Measurements from ENCODE around the gene PEX13. TPM values are rescaled to one million over a fixed set of nuclear protein-coding genes. Genes with fewer than 3 reads are reported as not detected.
"Not testable (repeated sequence)": the region's sequence is repeated elsewhere in the genome, so short reads cannot be mapped to it uniquely, and the experiment has no call there.

Gene PEX13
- total RNA-seq, 1 experiment from 2014 or later = 36.1 TPM

DNA sequence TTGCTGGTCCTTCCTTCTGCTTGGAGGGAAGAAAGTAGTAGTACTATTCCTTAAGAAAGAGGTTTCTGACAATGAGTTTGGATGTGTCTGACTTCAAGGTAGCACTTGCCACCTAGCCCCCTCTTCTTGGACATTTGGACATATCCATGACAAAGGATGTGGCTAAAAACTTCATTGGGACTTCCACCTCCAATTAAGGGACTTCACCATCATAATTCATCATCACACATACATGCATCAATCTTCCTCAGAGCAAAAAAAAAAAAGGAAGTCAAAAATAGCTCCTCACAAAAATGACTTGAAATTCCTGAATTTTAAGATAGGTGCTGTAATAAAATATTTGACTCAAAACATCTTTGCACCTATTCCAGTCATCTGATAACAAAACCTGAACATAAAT, 23.4 kb upstream of the PEX13 start:
- no peak for DNase-seq
- H3K36me3 ChIP-seq = no peaks in the 10 kb centered on the region
- H3K27me3 ChIP-seq = no peaks in the 10 kb centered on the region
- no peak overlapping the region for H3K4me3 ChIP-seq
- no peaks in the 10 kb centered on the region; the same call in 1 of the 2 replicates for H3K9me3 ChIP-seq

DNA sequence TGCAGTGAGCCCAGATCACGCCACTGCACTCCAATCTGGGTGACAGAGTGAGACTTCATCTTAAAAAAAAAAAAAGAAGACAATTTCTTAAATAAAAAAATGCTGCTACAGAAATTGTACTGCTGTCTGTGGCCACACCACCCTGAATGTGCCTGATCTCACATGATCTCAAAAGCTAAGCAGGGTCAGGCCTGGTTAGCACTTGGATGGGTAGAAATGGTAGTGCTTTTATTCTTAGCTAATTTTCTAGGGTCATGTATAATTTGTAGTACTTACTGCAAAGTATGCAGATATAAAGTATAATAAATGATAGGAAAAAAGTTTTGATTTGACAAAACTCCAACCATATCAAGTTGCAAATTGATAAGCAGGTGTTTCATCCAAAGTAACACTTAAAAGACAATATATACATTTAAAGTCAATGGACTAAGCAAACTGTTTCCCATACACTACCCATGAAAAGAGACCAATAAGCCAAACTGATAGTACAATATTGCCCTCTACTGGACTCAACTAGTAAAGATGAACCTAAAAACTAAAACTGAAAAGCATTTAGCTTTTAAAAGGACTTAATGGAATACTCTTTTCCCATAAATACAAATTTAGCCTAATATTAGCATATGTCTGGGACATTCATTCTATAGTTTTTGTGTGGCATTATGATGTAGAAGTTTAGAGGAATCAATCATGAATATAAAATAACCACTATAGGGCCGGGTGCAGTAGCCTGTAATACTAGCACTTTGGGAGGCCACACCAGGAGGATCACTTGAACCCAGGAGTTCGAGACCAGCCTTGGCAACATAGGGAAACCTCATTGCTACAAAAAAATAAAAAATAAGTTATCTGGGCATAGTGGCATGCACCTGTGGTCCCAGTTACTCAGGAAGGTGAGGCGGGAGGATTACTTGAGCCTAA, 18.6 kb upstream of the PEX13 start:
- Histone ChIP-seq H3K27me3 (no peaks in the 10 kb centered on the region), H3K4me3 (no peak overlapping the region), H3K36me3 (no peaks in the 10 kb centered on the region), H3K9me3 (0 out of 2 replicates have a peak, but pooled peaks cover 3% of the 10 kb centered on the region)
- DNase-seq = no peak

DNA sequence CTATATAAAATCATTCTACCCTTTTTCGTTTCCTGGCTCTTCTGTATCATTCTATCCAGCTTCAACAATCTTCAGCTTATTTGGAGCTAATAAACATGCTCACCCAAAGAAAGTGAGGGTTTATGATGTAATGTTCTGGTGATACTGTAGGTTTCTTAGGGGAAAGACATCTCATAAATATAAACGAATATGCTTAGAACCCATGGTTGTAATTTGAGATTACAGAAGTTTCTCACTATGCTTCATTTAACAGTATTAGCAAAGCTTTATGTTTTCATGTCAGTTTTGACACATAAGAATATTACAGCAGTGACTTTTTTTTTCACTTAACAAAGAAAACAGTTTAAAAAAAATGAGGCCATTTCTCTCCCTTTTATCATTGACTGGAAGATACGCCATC, 11.8 kb upstream of the PEX13 start:
- no peaks in the 10 kb centered on the region; the same call in 1 of the 2 replicates for H3K36me3 ChIP-seq
- no peaks in the 10 kb centered on the region for H3K27me3 ChIP-seq
- H3K4me3 ChIP-seq = no peak overlapping the region
- no peak for DNase-seq
- 0 out of 2 replicates have a peak, but pooled peaks cover 3% of the 10 kb centered on the region for H3K9me3 ChIP-seq

DNA sequence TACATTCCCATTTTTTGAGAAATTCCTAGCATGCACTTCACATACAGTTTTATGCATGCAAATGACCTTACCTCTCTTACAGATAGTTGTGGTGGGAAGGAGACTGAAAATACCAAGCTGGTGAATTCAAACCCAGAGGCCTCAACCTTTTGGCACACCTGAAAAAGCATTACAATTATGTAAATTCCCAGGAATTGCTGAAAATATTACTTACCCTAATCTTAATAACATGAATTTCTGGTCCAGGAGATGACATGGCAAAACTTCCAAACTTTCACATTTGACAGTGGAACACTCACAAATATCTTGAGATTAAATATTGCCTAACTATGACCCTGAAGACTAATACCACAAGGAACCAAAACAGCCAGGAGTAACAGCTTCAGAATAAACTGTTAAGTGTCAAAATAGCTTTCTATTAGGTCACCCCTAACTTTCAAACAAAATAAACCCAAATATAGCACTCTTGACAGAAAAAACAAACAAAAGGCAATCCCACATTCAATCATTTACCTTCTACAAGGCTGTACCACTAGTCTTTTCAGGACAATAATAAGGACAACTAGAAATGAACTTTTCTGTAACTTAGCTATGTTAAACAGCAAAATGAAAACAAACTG, 10.9 kb upstream of the PEX13 start:
- H3K9me3 ChIP-seq = 0 out of 2 replicates have a peak, but pooled peaks cover 3% of the 10 kb centered on the region
- H3K36me3 ChIP-seq = no peaks in the 10 kb centered on the region; the same call in 1 of the 2 replicates
- H3K4me3 ChIP-seq = no peak overlapping the region
- H3K27me3 ChIP-seq = no peaks in the 10 kb centered on the region
- DNase-seq = no peak

DNA sequence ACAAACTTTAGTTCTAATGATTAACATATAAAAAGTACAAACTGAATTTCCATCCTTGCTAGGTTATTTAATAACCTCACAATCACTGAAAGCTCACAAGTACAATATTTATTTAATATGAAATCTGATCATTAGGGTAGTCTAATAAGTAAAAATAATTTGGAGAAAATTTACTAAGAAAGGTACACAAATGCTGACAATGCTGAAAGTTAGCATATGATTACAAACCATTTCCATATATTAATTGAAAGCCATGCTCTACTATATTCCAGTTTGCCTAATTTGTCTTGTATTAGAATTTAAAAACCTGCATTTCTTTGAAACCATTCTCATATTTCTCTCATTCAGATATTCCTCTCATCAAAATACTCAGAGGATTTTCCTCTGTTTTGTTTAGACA, 8.2 kb upstream of the PEX13 start:
- Histone ChIP-seq H3K27me3 (no peaks in the 10 kb centered on the region), H3K36me3 (no peaks in the 10 kb centered on the region; the same call in 1 of the 2 replicates), H3K9me3 (no peaks in the 10 kb centered on the region), H3K4me3 (no peak overlapping the region)
- no peak for DNase-seq

DNA sequence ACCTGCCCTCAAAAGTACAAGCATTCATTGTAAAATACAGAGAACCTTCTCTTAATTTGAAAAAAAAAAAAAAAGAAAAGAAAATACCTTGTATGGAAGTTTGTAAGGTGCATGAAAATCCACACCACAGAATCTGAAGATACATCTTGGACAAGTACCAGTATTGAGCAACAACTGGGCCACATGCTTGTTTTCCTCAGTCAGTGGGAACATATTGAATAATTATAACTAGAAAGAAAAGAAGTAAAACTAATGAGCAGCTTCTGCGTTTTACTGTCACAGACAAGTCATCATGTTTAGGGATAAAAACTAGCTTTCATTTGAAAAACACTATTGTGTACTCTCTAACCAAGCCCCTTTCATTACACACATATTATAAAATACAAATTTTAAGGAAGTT, 5.8 kb upstream of the PEX13 start:
- Histone ChIP-seq H3K27me3 (no peaks in the 10 kb centered on the region), H3K4me3 (no peak overlapping the region)
- no peak for DNase-seq

DNA sequence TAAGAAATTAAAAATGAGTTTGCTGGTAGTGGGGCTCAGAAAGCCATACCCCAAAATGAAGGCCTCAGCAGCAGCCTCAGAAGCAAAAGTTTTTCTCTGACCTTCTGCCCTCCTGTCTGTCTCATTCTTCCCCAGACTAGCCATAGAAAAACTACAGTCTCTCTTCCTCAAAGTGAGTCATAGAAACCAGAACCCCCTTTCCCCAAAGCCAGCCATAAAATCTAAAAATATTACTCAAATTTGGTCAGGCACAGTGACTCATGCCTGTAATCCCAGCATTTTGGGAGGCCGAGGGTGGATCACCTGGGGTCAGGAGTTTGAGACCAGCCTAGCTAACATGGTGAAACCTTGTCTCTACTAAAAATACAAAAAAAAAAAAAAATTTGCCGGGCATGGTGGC, 5.2 kb upstream of the PEX13 start:
- H3K4me3 ChIP-seq, H3K36me3 ChIP-seq, H3K27me3 ChIP-seq, H3K9me3 ChIP-seq: not testable (repeated sequence)
- DNase-seq = peak; percentile 48

More for the DNA sequence above, 5.8 kb upstream of the PEX13 start:
- H3K36me3 ChIP-seq = no peaks in the 10 kb centered on the region; the same call in 1 of the 2 replicates
- no peaks in the 10 kb centered on the region for H3K9me3 ChIP-seq

DNA sequence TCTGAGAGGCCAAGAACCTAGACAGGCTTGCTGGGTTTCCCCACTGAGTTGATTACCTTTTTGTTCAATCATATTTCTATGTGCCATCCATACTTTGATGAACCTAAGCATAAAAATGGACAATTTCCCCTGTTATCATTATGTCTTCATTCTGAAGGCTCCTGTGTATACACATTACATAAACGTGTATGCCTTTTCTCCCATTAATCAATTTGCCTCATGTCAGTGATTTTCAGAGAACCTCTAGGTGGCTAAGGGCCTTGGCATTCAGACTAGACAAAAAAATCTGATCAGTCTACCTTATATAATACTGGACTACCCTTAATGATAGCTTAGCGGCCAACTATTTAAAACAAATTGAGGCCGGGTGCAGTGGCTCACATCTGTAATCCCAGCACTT, 4.1 kb upstream of the PEX13 start:
- Histone ChIP-seq H3K4me3 (no peak overlapping the region), H3K9me3 (no peaks in the 10 kb centered on the region), H3K36me3 (no peaks in the 10 kb centered on the region; the same call in 1 of the 2 replicates), H3K27me3 (no peaks in the 10 kb centered on the region)
- no peak for DNase-seq

DNA sequence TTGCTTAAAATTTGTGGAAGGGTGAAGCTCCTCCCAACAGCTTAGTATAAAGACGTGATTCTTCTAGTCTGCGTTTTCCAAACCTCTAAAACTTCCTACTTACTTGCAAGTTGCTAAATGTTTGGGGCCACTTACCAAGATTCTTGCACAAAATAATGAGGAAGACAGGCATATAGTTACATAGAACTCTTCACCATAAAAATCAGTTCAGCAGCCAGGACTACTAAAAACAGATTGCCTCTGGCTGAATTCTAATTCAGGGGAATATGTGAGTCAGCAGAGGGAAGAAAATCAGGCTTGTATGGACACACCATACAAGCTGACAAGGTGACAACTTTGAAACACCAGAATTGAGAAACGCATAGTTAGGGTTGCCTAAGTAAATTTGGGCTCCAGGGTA, 2.8 kb upstream of the PEX13 start:
- H3K36me3 ChIP-seq = no peaks in the 10 kb centered on the region
- no peaks in the 10 kb centered on the region for H3K27me3 ChIP-seq
- H3K9me3 ChIP-seq = no peaks in the 10 kb centered on the region
- no peak overlapping the region for H3K4me3 ChIP-seq
- no peak for DNase-seq

DNA sequence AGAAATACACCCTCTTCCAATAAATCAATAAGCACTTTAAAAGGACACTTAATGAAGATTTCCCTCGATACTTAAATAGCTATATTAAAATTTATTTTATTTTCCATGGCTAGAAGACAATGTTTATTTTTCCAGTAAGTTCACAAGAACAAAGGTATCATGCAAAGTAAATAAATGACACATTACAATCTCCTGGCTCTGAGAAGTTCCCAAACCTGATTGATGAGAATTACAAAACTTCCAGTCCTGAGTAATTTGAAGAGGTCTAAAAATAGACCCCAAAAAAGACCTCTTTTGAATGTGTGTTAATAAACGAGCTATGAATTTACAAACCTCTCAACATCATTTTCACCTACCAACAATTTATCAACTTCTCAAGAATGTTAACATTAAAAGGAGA, 1.5 kb upstream of the PEX13 start:
- H3K4me3 ChIP-seq = peak overlapping the region; percentile 78
- H3K36me3 ChIP-seq = peaks cover 4% of the 10 kb centered on the region
- no peak for DNase-seq
- no peaks in the 10 kb centered on the region; the same call in none of the 2 replicates for H3K9me3 ChIP-seq
- no peaks in the 10 kb centered on the region for H3K27me3 ChIP-seq

DNA sequence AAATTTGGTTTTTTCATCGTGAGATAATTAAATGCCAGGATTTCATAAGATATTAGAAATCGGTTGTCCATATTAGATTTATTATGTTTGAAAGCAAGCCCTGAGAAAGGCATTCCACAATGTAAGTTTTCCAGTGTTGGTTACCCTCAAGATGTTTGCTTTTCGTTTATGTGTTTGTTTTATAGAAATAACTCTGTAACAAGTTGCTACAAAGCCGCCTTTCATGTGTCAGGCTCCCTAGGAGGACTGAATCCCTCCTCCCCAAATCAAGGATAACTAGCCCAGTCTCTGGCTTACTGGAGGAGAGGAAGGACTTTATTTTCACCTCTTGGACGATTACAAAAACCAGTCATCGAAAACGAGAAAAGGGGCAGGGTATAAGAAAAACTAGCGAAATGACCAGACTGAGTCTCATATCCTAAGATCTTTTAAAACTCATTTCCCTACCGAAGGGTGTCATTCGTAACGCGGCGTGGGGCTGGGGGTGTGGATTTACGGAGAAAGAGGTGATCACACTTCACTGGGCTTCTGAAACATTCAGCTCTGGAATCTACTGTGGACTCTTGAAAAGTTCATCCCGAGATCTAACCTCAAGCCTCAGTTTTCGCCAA, 1.0 kb upstream of the PEX13 start:
- Histone ChIP-seq H3K4me3 (peak overlapping the region; percentile 78), H3K27me3 (no peaks in the 10 kb centered on the region), H3K9me3 (no peaks in the 10 kb centered on the region; the same call in none of the 2 replicates), H3K36me3 (peaks cover 9% of the 10 kb centered on the region)
- no peak for DNase-seq

DNA sequence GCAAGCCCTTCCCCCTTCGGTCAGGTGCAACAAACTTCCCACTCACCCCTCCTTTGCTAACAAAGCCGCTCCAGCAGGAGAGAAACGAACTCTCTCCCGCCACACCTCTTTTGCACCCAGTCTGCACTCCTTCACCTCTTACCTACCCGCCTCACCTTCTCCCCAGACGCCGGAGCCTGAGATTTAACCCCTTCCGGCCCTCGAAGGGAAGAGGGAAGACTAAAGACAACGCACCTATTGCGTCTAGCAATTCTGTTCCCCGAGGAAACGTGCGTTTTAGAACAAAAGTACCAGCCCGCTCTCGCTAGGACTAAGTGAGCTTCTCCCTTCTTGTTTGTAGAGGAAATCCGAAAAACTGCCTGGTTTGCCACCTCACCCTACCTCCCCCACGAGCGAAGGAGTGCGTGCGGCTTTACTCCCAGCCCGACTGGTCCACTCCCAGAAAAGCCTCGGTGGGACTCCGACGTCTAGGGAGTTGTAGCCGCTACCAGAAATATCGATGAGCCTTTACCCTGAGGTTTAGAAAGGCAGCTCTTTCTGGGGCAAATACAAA, 441 bp upstream of the PEX13 start:
- Histone ChIP-seq H3K27me3 (no peaks in the 10 kb centered on the region), H3K9me3 (peaks cover under 1% of the 10 kb centered on the region), H3K36me3 (peaks cover 15% of the 10 kb centered on the region), H3K4me3 (peak overlapping the region; percentile 78)
- DNase-seq = peak; percentile 73

DNA sequence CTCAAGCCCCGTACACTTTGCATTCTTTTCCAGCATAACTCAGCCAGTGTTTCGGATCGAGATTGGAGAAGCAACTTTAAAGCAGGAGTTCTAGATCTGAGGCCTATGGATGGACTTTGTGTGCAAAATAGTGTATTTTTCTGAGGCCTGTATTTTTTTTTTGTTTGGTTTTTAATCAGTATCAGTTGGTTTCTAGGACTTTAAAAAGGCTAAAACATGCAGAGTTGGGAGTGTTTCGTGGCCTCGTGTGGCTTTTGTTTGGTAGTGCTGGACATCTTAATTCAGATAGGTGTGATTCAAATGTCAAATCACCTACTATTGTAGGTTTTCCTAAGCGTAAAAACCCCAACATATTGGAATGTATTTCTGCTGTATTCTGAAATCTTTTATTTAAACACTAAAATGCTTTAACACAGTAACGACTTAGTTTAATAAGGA, 817 bp downstream of the PEX13 start:
- H3K27me3 ChIP-seq = no peaks in the 10 kb centered on the region
- peaks cover 24% of the 10 kb centered on the region for H3K36me3 ChIP-seq
- no peak for DNase-seq
- peak overlapping the region; percentile 78 for H3K4me3 ChIP-seq
- H3K9me3 ChIP-seq = peaks cover 5% of the 10 kb centered on the region

DNA sequence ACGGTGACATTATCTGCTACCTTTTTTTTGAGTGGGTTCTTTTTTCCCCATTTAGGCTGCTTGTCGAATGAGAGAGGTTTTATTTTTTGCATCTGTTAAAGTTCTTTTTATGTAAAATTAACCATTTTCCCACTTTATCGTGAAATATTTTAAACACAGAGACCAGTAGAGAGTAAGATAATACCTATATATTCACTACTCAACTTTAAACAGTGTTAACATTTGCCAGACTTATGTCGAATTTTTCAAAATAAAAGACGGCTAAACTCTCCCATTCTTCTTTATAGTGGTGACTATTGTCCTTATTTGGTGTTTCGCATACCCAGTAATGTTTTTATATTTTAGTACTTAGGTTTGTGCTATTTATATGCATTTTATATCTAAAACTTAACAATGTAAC, 1.3 kb downstream of the PEX13 start:
- no peaks in the 10 kb centered on the region for H3K27me3 ChIP-seq
- peaks cover 5% of the 10 kb centered on the region for H3K9me3 ChIP-seq
- DNase-seq = no peak
- peaks cover 27% of the 10 kb centered on the region for H3K36me3 ChIP-seq
- peak overlapping the region; percentile 78 for H3K4me3 ChIP-seq

DNA sequence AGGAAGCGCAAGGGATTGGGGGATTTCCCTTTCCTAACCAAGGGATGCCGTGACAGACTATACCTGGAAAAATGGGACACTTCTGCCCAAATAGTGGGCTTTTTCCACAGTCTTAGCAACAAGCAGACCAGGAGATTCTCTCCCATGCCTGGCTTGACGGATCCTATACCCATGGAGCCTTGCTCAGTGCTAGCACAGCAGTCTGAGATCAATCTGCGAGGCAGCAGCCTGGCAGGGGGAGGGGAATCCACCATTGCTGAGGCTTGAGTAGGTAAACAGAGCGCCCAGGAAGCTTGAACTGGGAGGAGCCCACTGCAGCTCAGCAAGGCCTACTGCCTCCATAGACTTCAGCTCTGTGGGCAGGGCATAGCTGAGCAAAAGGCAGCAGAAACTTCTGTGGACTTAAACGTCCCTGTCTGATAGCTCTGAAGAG, 3.7 kb downstream of the PEX13 start:
- Histone ChIP-seq H3K9me3 (peaks cover 5% of the 10 kb centered on the region), H3K4me3 (no peak overlapping the region), H3K36me3 (peaks cover 33% of the 10 kb centered on the region), H3K27me3 (no peaks in the 10 kb centered on the region)
- DNase-seq = no peak

DNA sequence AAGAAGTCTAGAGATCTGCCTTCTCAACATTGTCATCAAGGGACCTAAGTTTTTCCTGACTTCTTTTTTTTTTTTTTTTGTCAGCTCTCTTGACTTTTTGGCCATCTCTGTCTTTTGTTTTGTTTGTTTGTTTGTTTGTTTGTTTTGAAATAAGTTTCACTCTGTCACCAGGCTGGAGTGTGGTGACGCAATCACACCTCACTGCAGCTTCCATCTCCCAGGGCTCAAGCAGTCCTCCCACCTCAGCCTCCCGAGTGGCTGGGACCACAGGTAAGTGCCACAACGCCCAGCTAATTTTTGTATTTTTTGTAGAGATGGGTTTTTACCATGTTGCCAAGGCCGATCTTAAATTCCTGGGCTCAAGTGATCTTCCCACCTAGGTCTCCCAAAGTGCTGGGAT, 6.2 kb downstream of the PEX13 start:
- Histone ChIP-seq H3K36me3 (peaks cover 45% of the 10 kb centered on the region), H3K9me3 (peaks cover 5% of the 10 kb centered on the region), H3K27me3 (no peaks in the 10 kb centered on the region), H3K4me3 (no peak overlapping the region)
- DNase-seq = no peak

DNA sequence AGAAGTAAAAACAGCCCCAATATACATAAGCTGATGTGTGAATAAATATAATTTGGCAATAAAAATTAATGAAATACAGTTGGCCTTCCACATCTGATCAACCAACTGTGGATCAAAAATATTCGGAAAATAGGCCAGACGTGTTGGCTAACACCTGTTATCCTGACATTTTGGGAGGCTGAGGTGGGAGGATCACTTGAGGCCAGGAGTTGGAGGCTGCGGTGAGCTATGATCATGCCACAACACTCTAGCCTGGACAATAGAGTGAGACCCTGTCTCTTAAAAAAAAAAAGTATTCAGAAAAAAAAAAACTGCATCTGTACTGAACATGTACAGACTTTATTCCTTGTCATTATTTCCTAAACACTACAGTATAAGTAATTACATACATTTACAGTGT, 12.0 kb downstream of the PEX13 start:
- no peak for DNase-seq
- Histone ChIP-seq H3K9me3 (no peaks in the 10 kb centered on the region), H3K27me3 (no peaks in the 10 kb centered on the region)

More for the DNA sequence above, 12.0 kb downstream of the PEX13 start:
- peaks cover 48% of the 10 kb centered on the region for H3K36me3 ChIP-seq
- H3K4me3 ChIP-seq = no peak overlapping the region

Data from MG63 (cell line).